GM19099 (cell line): ENCODE measurements around the gene LIPK.

Source experiments
- POLR2A ChIP-seq: IDR thresholded peaks from 3 replicates; pipeline ENCODE4 v1.6.1; 2011; ENCODE audit warnings: low read depth; ENCODE audit not compliant: insufficient read length; ENCODE audit errors: extremely low read depth

LIPK gene, protein sequence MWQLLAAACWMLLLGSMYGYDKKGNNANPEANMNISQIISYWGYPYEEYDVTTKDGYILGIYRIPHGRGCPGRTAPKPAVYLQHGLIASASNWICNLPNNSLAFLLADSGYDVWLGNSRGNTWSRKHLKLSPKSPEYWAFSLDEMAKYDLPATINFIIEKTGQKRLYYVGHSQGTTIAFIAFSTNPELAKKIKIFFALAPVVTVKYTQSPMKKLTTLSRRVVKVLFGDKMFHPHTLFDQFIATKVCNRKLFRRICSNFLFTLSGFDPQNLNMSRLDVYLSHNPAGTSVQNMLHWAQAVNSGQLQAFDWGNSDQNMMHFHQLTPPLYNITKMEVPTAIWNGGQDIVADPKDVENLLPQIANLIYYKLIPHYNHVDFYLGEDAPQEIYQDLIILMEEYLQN

DNA sequence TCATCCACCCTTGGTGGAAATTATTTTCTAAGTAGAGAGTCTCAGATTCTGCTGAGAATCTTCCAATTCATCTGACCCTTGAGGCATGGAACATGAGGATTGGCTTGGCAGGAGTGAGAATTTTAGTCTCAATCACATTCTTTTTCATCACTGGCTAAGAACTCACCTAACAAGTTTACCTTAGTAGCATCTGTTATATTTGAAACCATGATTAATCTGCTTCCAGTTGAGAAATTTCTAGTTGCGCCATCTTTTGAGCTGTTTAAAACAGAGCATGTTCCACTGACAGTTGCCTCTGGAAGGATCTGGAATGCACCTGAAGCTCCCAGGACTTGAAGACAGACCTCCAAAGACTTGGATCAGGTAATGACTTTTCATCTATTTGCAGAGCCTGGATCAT lies at the start of gene LIPK:
LIPK (plus strand) TSS at position 292 of the 400 bp plus-strand sequence. CDS start 18,295 bp downstream, outside the sequence.
- TF ChIP-seq POLR2A: no peak

DNA sequence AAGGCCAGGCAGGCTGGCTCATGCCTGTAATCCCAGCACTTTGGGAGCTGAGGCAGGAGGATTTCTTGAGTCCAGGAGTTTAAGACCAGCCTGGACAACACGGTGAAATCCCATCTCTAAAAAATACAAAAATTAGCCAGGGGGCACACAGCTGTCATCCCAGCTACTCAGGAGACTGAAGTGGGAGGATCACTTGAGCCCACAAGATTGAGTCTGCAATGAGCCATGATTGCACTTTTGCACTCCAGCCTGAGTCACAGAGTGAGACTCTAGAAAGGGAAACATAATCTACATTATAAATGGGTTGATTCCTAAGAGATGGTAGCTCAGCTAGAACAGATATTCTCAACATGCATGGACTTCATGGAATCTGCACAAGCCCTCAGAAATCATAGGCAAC lies 48.1 kb upstream of the LIPK start:
- no peak for TF ChIP-seq POLR2A

DNA sequence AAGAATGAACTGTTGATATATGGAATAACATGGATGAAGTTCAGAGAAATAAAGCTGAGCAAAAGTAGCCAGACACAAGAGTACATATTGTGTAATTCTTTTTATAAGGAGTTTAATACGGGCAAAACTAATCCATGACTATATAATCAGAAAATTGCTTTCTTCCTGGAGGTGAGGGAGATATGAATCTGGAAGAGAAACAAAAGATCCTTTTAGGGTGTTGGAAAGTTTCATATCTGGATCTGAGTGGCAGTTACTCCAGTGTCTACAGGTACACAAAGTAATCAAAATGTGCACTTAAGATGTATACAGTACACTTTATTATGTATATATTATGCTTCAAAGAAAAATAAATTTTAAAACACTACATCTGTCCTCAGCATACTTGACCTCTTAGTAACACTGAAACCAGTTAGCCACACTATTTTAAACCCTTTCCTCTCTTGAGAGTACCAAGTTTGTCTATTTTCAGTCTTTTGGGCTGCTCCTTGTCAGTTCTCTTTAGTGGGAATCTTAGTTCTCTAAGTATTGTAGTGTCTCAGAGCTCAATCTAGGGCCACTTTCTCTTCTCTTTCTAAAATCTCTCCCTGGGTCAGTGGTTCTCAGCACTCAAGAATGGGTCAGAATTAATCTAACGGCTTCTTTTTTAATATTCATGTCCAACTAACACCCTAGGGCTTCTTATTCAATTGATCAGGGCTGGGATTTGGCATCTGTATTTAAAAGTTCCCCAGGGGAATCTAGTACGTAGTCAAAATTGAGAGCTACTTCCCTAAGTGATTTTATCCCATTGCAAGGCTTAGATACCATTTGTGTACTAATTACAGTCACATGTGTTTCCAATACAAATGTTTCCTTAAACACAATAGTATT lies 46.1 kb upstream of the LIPK start:
- no peak for TF ChIP-seq POLR2A

DNA sequence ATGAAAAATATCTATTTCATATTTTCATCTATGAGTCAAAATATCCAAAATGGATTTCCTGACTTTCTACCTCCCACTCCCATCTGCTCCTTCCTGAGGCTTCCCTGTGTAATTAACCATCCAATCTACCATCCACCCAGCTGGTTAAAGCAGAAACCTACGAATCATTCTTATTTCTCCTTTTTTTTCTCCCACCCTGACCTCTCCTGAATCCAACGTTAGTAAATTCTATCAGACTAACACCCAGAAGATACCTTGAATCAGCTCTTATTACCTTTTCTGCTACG lies 45.5 kb upstream of the LIPK start:
- TF ChIP-seq POLR2A: no peak

DNA sequence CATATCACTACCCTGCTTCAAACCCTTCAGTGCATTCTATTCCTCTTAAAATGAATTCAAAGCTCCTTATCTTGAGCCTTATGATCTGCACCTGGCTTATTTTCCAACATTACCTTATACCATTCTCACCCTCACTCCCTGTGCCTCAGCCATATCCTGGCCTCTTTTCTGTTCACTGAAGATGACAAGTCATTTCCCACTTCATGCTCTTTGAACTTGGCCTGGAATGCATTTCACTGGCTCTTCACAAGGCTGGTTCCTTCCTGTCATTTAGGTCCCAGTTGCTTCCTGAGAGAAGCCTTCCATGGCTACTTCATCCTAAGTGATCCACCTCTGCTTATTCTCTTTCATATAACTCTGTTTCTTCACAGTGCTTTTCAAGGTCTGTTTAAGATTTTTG lies 45.0 kb upstream of the LIPK start:
- TF ChIP-seq POLR2A: no peak

DNA sequence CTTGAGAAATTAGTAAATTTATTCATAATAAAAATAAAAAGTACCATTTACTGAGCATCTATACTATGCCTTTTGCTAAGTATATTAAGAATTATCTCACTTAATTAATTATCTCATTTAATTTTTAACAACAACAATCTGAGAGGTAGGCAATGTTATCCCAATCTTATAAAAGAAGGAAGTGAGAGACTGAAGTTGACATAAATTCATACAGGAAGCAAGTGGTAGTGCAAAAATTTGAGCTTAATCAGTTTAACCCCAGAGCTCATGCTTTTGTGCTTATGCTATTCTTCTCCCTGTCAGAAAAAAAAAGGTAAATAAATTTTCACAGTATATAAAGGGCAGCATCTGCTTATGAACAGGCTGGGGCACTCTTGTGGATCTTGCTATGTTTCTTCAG lies 44.5 kb upstream of the LIPK start:
- no peak for TF ChIP-seq POLR2A

DNA sequence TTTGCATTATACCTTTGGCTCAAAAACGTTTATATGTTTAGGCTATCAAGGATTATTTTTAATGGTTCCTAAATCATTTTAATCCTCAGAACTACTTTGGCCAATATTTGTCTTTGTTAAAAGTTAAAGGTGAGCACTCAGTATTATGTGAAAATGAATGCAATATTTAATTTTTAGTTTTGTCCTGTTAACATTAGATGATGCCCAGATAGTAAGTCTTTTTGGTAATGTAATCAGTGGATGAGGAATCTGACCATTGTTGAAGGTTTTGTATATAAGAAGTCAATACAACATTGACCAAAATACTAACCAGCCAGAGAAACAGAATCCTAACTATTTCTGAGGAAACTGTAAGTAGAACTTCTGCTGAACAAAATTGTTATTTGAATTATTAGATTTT lies 41.9 kb upstream of the LIPK start, which contains the start of gene LIPF:
LIPF (plus strand) TSS at position 301 of the 400 bp plus-strand sequence. CDS start 2,856 bp downstream, outside the sequence.
- TF ChIP-seq POLR2A: no peak

DNA sequence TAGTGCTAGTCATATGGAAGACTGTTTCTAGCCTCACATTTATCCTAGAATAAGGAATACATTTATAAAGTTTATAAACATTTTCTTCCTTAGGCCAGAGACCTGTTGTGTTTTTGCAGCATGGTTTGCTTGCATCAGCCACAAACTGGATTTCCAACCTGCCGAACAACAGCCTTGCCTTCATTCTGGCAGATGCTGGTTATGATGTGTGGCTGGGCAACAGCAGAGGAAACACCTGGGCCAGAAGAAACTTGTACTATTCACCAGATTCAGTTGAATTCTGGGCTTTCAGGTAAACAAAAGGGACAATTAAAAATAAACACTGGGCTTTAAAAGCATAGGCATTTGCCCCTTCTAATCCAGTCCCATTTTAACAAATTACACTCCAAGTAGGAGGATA lies 37.6 kb upstream of the LIPK start:
- TF ChIP-seq POLR2A: no peak

DNA sequence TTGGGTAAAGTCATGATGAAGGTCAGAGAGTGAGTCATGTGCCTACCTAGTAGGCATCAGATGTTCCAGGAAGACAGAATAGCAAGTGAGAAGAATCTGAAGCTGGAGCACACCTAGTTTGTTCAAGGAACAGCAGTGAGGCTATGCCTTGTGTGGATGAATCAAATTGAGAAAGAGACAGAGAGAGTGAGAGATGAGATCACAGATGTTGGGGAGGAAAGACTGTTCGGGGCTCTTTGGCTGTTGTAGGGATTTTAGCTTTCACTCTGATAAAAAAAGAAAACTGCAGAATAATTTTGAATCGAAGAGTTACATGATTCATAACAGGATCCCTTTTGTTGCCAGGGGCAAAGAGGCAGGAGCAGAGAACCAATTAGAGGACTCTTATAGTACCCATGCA lies 35.6 kb upstream of the LIPK start:
- TF ChIP-seq POLR2A: no peak

DNA sequence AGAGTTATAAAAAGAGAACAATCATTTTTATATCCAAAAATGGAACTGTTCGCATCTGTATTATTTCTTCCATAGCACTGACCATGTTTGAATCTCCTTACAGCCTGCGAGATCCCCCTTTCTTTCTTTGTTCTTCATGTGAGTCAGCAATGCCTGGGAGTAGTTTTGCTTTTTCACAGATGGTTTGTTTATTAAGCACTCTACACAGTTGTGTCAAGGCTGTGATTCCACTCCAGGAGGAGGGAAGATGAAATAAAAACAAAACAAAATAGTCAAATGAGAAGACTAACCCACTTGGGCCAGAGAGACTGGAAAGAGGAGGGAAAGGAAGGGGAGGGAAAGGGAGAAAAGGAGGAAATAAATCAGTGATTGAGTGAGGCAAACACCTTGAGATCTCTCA lies 34.0 kb upstream of the LIPK start:
- TF ChIP-seq POLR2A: no peak

DNA sequence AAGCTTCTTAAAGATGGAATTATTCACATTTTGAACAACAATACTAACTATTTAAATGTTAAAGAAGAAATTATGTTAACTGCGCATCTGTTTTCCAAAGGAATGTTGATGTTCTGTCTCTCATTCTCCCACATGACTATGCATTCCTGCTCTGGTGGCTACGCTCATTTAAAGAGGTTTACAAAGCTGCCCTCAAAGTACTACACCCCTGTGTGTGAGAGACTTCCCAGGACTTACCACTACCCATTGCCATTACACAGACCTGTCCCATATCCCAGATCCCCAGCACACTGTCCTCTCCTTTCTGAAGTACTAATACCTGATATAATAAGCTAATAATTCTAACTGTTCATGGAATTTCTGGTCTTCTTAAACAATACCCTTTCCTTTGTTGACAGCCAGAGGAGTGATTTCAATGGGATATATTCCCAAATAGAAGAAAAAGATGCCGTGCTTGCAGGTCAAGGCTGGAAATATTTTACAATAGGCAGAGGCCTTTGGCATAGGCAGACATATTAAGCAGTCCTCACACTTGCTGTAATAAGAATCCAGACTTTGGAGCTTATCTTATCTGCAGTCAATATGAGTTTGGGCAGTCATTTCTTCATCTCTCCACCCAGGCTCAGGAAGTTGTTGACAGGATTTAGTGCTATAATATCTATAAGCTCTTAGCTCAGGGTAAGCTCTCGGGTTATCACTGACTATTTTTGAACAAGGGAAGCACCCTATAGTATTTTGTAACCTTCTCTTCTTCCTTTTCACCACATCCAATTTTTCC lies 29.6 kb upstream of the LIPK start:
- TF ChIP-seq POLR2A: no peak

DNA sequence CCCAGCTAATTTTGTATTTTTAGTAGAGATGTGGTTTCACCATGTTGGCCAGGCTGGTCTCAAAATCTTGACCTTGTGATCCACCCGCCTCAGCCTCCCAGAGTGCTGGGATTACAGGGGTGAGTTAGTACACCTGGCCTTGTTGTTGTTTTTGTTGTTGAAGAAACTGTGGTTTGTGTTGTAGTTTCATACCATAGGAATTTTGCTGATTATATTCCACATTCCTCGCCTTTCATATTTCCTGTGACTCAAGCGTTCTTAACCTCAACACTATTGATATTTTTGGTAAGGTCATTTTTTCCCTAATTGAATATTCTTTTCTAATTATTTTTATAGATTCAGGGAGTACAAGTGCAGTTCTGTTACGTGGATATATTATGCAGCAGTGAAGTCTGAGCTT lies 25.1 kb upstream of the LIPK start:
- no peak for TF ChIP-seq POLR2A

DNA sequence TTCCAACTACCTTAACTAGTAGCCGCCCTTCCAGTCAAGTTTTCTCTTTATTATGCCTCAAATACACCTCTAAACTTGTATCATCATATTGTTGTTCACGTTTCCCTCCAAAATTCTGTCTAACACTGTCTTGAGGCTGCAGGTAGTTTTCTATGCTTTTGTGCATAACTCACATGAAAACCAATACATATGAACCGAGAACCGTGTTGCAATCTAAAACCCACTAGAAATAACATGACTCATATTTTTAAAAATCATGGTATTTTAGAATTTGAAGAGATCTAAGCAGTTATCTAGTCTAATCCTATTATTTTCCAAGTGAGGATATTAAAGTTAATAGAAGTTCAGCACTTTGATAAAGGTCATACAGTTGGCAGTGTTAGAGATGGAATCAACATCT lies 23.6 kb upstream of the LIPK start:
- TF ChIP-seq POLR2A: no peak

DNA sequence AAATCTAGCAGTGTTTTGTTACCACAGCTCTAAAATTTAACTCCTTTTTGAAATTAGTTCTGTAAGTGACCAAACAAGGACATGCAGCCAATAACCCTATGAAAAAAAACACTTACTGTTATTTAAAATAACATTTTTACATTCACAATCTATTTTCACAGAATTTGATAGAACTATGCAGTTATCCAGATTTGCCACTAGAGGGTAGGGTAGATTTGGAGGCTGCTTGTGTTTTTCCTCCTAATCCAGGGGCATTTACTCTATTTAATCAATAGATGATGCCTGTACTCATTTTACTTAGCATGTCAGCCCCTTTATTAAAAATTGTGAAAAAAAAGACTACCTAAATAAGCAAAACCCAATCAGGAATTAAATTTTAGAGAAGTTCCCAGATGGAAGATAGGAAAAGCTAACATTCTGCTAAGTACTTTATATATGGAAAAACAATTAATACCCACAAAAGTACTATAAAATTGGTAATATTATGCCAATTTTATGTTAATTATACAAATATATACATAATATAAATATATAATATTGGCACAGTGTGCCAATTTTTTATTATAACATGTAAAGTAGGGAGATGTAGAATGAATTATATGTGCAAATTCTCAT lies 18.1 kb upstream of the LIPK start:
- no peak for TF ChIP-seq POLR2A

DNA sequence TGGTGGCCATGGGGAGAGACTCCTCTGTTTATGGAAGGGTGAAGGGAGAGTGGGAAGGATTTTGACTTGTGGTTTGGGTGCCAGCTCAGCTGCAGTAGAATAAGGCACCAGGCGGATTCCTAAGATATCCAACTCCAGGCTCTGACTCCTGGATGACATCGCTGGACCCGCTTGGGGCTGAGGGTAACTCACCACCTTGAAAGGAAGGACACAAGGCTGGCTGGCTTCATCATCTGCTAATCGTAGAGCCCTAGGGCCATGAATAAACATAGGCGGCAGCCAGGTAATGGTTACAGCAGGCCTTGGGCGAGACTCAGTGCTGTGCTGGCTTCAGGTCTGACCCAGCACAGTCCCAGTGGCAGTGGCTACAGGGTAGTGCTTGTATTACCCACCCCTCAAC lies 16.7 kb upstream of the LIPK start:
- no peak for TF ChIP-seq POLR2A
